ENCODE results near the gene IL36G.
"Not testable (repeated sequence)": the region's sequence is repeated elsewhere in the genome, so short reads cannot be mapped to it uniquely, and the experiment has no call there.

Gene IL36G

DNA sequence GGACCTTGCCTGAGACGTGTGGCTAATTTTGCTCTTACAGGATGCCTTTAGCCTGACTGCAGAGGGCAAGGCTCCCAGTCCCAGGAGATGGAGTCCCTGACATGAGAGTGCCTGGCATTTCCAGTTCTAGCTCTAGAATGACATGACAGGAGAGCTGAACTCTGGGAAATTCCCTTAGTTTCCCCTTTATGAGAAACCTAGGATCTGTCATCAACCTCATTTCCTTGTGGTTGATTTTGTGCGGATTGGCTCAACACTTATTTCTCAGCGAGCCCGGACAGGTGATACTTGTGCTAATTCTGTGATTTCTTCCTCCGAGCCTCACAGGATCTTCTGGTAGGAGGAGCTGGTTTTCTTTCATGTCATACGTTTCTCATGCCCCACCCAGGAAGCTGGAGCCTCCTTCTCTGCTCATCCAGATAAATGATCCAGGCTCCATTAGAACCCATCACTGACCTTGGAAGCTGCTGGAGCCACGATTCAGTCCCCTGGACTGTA is at the start of gene IL36G:
IL36G (plus strand) TSS at position 448 of the 498 bp plus-strand sequence. CDS start 633 bp downstream, outside the sequence.
- DNase-seq, result no peak

DNA sequence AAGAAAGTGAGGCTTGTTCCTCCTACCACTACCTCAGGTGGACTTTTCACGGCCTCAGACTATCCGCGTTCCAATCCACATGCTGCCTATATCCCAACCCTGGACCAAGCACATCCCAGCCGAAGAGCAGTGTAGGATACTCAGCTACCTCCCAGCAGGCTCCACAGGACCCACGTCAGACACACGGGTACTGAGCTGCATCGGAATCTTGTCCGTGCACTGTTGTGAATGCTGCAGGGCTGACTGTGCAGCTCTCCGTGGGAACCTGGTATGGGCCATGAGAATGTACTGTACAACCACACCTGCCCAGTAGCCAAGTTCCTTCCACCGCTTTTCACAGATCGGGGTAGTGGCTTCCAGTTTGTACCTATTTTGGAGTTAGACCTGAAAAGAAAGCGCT is 44.5 kb upstream of the IL36G start:
- DNase-seq, result no peak

DNA sequence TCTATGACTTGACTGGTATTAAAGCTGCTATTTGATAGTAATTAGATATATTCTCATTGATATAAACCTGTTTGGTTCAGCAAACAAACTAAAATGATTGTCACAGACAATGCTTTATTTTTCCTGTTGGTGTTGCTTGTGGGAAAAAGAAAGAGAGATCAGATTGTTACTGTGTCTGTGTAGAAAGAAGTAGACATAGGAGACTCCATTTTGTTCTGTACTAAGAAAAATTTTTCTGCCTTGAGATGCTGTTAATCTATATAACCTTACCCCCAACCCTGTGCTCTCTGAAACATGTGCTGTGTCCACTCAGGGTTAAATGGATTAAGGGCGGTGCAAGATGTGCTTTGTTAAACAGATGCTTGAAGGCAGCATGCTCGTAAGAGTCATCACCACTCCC is 43.7 kb upstream of the IL36G start:
- DNase-seq, result not testable (repeated sequence)

DNA sequence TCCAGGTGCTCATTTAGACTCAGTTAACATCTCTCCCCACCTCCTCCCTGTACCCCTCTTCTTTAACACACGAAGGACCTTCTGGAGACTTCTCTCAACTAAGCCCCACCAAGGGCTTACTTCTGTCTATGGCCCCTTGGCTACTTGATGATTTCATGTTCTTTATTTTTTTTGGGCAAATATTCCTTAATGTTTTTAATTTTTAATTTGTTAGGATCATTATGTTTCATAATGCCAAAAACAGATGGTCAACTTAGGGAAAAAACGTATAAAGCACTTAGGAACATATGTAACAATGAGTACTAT is 40.9 kb upstream of the IL36G start:
- DNase-seq, result no peak

DNA sequence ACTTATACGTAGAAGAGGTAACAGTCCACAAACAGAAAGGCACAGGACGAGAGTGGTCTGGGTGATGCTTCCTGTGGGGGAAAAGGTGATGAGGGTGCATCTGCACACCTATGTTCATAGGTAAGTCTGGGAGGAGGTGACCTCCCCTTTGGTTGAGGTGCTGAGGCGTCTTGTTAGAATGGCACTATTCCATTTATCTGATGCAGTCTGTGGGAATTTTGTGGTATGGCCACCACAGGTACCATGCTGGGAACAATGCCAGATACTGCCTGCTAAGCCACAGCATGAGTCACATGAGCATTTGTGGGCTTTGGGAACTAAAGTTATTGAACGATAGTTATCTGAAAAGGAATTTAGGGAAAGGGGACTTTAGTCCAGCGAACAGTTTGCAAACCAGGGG is 38.9 kb upstream of the IL36G start:
- no peak for DNase-seq

DNA sequence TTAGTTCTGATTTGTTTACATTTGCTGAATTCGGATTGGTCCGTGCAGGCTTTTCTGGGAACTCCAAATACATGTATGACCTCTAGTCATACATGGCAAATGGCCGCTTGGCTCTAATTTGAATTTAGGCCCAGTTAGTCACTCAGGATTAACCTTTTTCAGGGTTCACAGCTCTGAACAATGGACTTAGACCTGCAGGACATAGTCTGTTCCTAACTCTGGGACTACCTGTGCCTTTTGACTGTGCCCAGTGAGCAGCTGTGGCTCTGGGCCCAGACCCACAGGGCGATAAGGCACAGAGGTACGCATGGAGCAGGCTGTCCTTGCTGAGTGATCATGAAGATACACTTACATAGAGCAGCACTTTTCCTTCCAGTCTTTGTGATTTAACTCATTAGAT is 38.4 kb upstream of the IL36G start:
- no peak for DNase-seq

DNA sequence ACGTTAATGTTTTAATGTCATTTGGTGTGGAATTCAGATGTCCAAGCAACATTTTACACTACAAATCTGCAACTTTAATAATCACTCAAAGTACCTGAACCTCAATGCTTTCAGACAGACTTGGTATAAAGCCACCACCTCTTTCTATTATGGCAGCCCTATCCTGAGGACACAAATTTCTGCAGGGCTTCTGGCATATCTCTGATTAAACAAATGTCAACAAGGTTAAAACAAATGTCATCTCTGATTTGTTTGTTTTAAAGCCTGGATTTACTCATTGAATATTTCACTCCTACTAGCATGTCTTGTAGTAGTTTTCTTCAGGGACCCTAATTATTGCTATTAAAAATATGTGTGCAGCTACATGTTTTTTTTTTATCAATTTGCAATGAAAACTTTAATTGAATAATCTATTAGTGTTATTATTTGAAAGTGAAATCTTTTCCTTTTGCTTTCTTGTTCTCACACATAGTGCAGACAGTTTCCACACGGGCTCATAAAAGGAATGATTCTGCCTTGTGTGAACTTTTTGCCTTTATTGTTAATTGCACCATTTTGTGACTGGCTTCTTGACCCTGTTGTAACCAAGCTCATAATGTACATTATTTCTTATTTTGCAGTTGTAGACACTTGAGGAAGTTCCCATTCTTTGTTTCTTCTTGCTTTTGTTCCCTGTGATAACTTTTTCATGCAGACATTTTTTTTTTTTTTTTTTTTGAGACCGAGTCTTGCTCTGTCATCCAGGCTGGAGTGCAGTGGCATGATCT is 36.8 kb upstream of the IL36G start:
- no peak for DNase-seq

DNA sequence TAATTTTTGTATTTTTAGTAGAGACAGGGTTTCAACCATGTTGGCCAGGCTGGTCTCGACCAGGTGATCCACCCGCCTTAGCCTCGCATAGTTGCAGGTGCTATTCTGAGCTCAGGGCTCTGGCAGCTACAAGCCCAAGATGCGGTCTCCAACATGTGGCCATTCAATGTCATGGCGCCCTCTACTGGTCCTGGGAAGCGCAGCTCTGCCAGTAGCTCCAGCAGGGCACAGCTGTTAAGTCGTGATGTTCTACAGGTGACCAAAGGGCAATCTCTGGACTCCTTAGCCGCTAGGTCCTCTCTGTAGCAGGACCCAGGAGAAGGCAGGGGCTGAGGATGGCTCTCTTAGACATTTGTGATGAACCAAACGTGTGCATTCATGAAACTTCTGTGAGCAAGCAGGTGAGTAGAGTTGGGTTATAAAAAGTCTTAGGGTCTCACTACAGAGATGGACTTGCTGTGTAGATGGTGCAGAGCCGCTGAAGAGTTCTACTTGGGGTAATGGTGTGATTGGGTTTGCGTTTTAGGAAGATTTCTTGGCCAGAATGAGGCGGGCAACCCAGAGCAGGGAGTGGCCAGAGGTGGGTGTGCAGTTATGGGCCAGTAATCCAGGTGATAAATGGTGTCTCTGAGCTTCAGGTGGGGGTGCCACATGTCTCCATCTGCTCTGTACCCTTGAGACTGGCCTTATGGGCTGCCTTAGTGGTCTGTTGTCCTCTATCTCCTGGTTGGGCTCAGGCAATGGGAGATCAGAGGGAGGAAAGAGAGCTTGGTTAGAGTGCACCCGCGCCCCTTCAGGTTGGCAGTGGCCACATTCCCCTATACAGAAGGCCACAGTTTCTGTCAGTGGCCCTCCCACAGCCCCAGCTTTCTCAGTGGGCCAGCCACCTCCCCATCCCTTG is 35.8 kb upstream of the IL36G start:
- DNase-seq, result peak in 1 of 2 experiments; percentile 55

DNA sequence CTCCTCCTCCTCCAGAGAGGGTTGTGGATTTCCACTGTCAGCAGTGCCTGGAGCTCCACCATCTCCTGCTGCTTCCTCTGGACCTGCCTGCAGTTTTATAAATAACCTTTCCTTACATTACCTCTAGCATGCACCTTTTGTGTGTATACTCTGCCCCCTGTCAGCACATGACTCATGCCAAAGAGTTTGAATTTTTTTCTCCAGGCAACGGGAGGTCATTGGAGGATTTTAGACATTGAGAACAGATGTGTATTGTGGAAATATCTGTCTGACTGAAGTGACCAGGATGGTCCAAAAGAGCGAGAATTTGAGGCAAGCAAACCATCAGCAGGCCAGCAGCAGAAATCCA is 35.2 kb upstream of the IL36G start:
- DNase-seq, result no peak

DNA sequence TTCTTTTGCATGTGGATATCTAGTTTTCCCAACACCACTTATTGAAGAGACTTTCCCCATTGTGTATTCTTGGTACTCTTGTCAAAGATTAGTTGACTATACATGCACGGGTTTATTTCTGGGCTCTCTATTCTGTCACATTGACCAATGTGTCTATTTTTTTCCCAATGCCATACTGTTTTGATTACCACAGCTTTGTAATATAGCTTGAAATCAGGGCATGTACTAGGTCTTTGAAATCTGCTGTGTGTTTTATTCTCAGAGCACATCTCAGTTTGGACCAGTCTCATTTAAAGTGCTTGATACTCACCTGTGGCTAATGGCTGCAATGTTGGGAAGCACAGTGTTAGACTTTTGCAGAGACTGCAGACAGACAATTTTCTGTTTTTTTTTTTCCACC is 32.8 kb upstream of the IL36G start:
- DNase-seq, result no peak

DNA sequence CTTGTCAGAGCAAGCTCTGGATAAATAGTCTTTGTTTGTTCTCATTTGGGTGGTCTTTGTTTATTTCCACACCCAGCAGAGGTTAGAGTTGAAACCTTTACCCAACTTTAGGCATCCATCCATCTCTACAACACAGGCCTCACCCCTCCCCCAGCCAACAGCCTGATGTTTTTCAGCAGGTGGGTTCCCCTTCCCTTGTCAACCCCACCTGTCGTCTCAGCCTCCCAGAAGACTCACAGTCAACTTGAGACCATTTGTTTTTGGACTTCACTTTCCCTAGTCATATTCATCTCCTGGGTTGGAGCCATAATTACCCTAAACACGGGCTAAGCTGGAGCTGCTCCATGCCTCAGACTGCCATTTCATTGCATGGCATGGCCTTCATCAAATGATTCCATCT is 31.7 kb upstream of the IL36G start:
- no peak for DNase-seq

DNA sequence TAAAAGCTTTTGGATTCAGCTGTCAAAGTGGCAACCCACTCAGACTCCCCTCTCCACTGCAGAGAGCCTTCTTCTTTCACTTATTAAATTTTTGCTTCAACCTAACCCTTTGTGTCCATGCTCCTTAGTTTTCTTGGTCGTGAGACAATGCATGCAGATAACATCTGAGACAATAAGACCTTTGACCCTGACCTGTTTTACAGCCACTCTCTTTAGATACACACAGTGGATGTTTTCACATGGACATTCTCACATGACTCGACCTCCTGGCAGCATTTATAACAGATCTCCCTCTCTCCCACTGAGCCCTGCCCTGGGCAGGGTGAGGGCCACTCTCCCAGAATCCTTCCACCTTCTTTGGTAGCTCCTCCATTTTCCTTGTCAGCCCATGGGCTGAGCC is 30.4 kb upstream of the IL36G start:
- no peak for DNase-seq

DNA sequence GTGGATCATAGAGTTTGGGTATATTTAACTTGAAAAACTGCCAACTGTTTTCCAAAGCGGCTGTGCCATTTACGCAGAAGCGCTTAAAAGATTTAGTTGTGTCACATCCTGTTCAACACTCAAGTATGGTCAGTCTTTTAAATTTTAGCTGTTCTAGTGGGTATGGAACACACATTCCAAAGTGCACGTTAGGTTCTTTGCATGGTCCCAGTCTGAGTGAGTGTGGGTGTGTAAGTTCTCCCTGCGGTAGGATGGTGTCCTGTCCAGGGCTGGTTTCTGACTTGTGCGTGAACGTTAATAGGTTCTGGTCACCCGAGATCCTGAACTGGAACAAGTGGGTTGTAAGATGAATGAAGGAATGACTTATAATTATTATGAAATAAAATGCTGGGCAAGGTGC is 28.4 kb upstream of the IL36G start:
- no peak for DNase-seq

DNA sequence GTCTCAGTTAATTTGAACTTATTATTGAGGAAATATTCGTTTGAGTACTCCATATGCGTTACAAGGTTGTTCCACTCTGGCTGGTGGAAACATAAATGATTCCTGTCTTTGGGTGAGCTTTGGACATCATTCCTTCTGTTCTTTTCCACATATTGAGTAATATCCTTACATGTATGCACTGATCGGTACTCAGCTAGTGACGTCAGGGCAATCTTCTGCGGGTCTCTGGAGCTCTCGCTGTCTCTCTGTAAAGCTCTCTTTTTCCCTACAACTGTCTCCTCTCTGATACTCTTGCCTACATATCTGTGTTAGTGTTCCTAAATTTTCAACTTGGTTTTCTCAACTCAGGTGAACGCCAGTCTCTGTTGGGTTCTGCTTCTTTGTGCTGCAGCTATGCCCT is 23.4 kb upstream of the IL36G start:
- no peak for DNase-seq

DNA sequence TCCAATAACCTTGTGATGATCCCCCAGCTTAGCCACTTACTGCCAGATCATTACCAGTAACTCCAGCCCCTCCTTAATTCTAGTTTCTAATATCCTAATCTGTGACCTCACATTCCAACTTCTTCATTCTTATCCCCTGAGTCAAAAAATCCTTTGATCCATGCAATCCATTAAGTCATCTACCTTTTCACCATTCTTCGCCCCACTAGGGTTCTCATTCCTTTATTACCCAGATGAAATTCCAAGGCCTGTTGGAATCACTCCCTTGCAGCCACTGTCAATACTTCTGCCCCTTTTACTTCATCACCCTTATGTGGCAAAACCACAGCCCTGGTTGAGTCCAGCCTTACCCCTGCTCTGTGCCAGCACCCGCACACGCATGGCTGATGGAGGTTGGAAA is 20.3 kb upstream of the IL36G start:
- no peak for DNase-seq

DNA sequence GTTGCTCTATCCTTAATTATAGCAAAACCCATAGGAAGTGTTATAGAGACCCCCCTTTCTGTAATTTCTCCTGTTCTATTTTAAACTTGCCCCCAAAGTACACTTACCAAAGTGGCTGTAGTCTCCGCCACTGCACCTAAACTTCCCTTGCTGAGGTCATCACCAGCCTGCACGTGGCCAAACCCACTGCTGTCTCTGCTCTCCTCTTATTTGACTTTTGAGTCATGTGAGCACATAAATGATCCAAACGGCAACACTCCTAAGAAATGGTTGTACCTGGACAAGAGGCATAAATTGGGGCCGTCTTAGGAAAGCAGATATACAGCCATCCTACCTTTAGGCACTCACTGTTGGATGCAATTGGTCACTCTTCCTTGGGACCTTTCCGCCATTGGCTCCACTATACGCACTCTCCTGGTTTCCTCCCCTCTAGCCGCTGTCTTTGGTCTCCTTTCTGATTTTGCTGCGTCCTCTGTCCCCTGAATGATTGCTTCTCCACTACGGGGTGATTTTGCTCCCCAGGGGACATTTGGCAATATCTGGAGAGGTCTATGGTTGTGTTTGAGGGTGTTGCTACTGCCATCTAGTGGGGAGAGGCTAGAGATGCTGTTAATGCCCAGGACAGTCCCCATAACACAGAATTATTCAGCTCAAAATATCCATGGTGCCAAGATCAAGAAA is 19.2 kb upstream of the IL36G start:
- DNase-seq, result peak; percentile 18 to 64

DNA sequence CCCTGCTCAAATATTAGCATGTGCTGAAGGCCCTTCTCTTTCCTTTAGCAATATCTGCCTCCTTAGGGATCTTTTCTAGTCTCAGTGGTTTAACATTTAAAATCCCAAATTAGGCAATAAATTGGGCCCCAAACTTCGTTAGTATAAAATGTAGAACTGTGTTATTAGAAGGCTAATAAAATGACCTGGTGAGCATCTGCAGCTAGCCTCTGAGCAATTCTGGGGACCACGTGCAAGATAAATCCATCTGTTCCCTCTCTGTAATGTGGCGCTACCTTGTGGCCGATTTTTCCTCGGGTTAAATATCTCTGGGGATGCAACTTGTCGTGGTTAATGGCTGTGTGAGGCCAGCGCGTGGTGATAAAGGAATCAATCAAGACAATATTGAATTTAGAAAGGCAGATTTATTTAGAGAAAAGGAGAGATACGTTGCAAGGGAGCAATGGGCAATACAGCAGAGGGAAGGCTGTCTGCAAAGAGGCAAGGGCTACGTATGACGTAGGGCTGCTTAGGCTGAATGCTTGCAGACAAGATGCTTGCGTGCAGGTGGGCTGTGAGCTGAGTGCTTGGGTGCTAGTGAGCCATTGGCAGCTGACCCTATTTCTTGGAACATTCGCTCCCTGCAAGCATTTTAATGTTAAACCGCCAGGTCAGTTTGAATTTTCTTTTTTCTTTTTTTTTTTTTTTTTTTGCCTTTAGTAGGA is 18.5 kb upstream of the IL36G start:
- DNase-seq, result no peak

DNA sequence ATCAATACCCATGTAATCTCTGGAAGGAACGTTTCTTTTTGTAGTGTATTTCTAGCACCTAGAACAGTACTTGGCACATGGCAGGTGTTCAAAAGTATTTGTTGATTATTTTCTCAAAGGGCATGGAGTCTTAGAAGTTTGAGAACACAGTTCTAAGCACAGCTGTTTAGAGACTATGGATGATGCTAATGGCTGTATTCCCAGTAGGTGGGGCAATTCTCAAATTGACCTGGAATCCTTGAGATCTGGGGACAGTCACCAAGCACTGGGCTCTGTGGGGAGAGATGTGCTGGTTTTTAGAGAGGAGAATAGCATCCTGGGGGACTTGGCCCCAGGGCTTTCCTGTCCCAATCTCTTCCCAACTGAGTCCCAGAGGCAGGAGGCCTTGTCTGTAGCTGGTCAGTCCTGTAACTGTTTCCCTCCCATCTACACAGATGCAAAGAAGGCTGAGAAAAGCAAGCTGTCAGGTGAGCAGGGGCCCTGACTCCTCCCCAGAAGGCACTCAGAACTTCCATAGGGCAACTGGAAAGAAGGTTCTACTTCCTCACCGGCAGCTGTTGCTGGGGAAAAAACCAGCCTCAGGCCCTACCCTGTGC is 17.5 kb upstream of the IL36G start:
- peak in 1 of 2 experiments; percentile 8 for DNase-seq

DNA sequence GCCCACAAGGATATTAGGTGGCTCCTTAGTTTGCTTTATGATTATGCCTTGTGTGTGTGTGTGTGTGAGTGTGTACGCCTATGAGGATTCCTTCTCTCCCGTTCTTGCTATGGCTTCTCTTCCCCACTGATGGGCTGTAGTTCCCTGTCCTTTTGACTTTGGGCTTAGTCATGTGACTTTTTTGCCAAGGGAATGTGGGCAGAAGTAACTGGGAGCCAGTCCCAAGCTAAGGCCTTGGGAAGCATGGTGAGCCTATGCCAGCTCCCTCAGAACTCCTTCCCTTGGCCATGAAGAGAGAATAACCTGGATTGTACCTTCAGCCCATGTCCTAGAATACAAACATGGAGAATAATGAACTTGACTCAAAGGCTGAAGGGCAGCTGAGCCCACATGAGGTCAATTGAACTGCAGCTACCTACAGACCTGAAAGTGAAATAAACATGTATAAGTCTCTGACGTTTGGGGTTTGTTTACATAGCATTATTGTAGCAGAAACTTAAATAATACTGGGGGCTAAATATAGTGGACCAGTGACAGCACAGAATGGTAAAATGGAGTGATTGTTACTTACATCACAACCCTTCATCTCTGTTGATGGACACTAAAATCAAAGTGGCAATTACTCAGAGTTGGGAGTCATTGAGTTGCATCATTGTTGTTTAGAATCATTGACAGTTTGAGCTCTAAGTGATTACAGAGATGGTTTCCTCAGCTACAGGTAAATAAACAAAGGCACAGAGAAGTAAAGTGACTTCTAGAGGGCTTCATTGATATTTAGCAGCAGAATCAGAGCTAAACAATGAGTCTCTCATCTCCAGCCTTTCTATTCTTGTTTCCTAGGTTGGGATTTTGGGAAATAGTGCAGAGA is 15.3 kb upstream of the IL36G start:
- DNase-seq, result no peak

DNA sequence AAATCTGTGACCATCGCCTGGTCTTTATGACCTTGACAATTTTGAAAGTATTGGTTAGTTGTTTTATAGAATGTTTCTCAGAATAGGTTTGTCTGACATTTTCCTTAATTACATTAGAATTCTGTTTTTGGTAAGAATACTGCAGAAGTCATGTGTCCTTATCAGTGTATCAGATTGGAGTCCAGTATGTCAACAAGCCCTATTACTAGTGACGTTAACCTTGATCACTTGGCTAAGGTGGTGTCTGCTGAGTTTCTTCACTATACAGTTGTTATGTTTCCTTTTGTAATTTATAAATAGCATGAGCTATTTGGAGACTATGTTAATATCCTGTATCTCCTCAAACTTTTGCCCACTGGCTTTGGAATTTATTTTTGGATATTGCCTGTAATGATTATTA is 10.8 kb upstream of the IL36G start:
- DNase-seq, result no peak

DNA sequence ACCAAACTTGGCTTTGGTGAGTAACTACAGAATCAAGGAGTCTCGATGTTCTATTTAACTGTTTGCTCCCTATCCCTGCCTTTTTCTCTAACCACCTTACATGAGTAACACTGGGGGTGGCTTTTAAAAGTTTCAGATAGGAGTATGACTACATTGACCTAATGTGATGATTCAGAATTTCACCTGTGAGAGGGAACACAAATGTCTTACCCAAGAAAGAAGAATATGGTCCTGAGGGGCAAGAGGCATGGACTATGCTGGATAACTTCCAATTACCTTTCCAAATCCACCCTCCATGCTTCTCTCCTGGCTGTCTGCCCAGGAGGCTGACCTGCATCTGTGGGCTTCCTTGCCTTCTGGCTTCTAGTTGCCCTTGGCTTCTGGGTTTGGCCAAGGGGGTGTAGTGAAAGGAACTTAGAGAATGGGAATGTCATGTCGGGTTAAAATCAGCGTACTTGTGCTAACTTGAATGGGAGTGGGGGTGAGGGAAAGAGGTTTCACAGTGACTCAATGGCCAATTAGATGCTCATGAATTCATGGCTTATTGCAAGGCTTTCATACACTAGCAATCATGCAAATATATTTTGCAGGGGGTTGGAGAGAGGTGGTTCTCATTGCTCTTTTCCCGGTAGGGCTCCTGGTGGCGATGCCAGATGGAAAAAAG is 5.3 kb upstream of the IL36G start:
- no peak for DNase-seq

Data from SW 1271 (cell line).